GM12891 (cell line): Measurements from ENCODE around the gene VAPB.

ENCODE experiments used
- DNase-seq: peaks from one replicate; pipeline ENCODE4 v3.0.0; 2011; ENCODE audit warnings: low spot score; ENCODE audit not compliant: insufficient read length
- FAIRE-seq: peaks from 2 replicates; lab custom pipeline; 2011; peaks lifted over from hg19 to GRCh38; lab: Jason Lieb, UNC
- PAX5 ChIP-seq: IDR thresholded peaks from 2 replicates; pipeline ENCODE4 v1.6.1; 2011; ENCODE audit warnings: low read length, moderate library complexity, mild to moderate bottlenecking; ENCODE audit not compliant: insufficient read depth, severe bottlenecking
- POLR2A ChIP-seq: IDR thresholded peaks from 2 replicates; pipeline ENCODE4 v1.6.1; 2011; ENCODE audit warnings: low read depth, low read length, control low read depth
- POLR2AphosphoS5 ChIP-seq: IDR thresholded peaks from 2 replicates; pipeline ENCODE4 v1.6.1; 2011; ENCODE audit warnings: low read depth, low read length, control low read depth
- POU2F2 ChIP-seq: IDR thresholded peaks from 2 replicates; pipeline ENCODE4 v1.6.1; 2011; ENCODE audit warnings: low read depth, mild to moderate bottlenecking, control low read depth, low read length, moderate library complexity
- SPI1 ChIP-seq: IDR thresholded peaks from 2 replicates; pipeline ENCODE4 v1.6.1; 2011; ENCODE audit warnings: low read depth, low read length, control low read depth
- TAF1 ChIP-seq: IDR thresholded peaks from 2 replicates; pipeline ENCODE4 v1.6.1; 2011; ENCODE audit warnings: low read depth, low read length, control low read depth

Gene VAPB

GRCh38 chr20:58483470-58483869 is 94.4 kb downstream of the VAPB start:
- no peak for DNase-seq
- no peak for FAIRE-seq
- no peak for TF ChIP-seq TAF1
- no peak for TF ChIP-seq POU2F2
- TF ChIP-seq POLR2A: no peak
- TF ChIP-seq POLR2AphosphoS5: no peak
- no peak for TF ChIP-seq PAX5

GRCh38 chr20:58485393-58485792 is 96.4 kb downstream of the VAPB start:
- no peak for FAIRE-seq
- no peak for DNase-seq
- no peak for TF ChIP-seq TAF1
- no peak for TF ChIP-seq POLR2A
- TF ChIP-seq POLR2AphosphoS5: no peak
- no peak for TF ChIP-seq PAX5
- TF ChIP-seq POU2F2: no peak

GRCh38 chr20:58486207-58486606 is 97.2 kb downstream of the VAPB start:
- DNase-seq (no peak), FAIRE-seq (no peak)
- TF ChIP-seq POLR2AphosphoS5: no peak
- TF ChIP-seq SPI1: no peak
- TF ChIP-seq POLR2A: no peak
- TF ChIP-seq PAX5: no peak
- no peak for TF ChIP-seq POU2F2
- TF ChIP-seq TAF1: no peak

GRCh38 chr20:58492074-58492718 is 103.2 kb downstream of the VAPB start:
- DNase-seq (no peak), FAIRE-seq (no peak)
- no peak for TF ChIP-seq POU2F2
- TF ChIP-seq PAX5: no peak
- TF ChIP-seq TAF1: no peak
- TF ChIP-seq POLR2A: no peak
- TF ChIP-seq SPI1: peak; percentile 36; the same call in 1 of the 2 replicates
- no peak for TF ChIP-seq POLR2AphosphoS5

- FAIRE-seq: peak; percentile 40
- DNase-seq: no peak
- TF ChIP-seq POU2F2 (no peak), SPI1 (no peak), PAX5 (no peak), POLR2A (no peak), POLR2AphosphoS5 (no peak)
These were observed 103.9 kb downstream of the VAPB start for GRCh38 chr20:58492795-58493524.

GRCh38 chr20:58494923-58495622 is 106.0 kb downstream of the VAPB start:
- TF ChIP-seq POU2F2 (no peak), PAX5 (no peak), SPI1 (no peak), TAF1 (no peak), POLR2AphosphoS5 (no peak), POLR2A (no peak)
- DNase-seq (no peak), FAIRE-seq (no peak)

- FAIRE-seq (no peak), DNase-seq (no peak)
- TF ChIP-seq POLR2AphosphoS5: no peak
- no peak for TF ChIP-seq POLR2A
- TF ChIP-seq SPI1: no peak
- TF ChIP-seq PAX5: no peak
- TF ChIP-seq TAF1: no peak
- no peak for TF ChIP-seq POU2F2
These were observed 106.8 kb downstream of the VAPB start for GRCh38 chr20:58495623-58496428.

- TF ChIP-seq SPI1 (no peak), POU2F2 (no peak), TAF1 (no peak), POLR2A (no peak), PAX5 (no peak), POLR2AphosphoS5 (no peak)
- no peak for DNase-seq
- FAIRE-seq: no peak
These were observed 107.4 kb downstream of the VAPB start for GRCh38 chr20:58496429-58496769.
